HUES6 (cell line): Measurements from ENCODE around the gene EEFSEC.
A peak's percentile ranks its signal among the peaks of the same experiment; 100 is the strongest.

Source experiments
- H3K27ac ChIP-seq: 2 replicates; pipeline ENCODE4 v1.7.0; 2013; ENCODE audit warnings: low read depth, mild to moderate bottlenecking, low read length, inconsistent platforms
- H3K27me3 ChIP-seq: 2 replicates; pipeline ENCODE4 v1.6.1; 2013; ENCODE audit warnings: low read length; ENCODE audit not compliant: control insufficient read depth, insufficient read depth
- H3K36me3 ChIP-seq: 2 replicates; pipeline ENCODE4 v1.6.1; 2013; ENCODE audit warnings: low read length; ENCODE audit not compliant: control insufficient read depth, insufficient read depth
- H3K4me1 ChIP-seq: 2 replicates; pipeline ENCODE4 v1.6.1; 2013; ENCODE audit warnings: low read length; ENCODE audit not compliant: control insufficient read depth, insufficient read depth
- H3K4me3 ChIP-seq: 2 replicates; pipeline ENCODE4 v1.5.1; 2013; ENCODE audit warnings: low read depth, low read length
- H3K9ac ChIP-seq: one replicate; pipeline ENCODE4 v1.6.1; 2013; ENCODE audit warnings: mild to moderate bottlenecking, low read length
- H3K9me3 ChIP-seq: 2 replicates; pipeline ENCODE4 v1.6.1; 2013; ENCODE audit warnings: low read depth, low read length; ENCODE audit not compliant: control insufficient read depth, insufficient read depth

Gene EEFSEC

GRCh38 chr3:128408012-128408692 lies 254.9 kb downstream of the EEFSEC start:
- H3K4me3 ChIP-seq, result no peak overlapping the region
- H3K36me3 ChIP-seq, result no peaks in the 10 kb centered on the region
- peaks cover 28% of the 10 kb centered on the region for H3K4me1 ChIP-seq
- H3K27ac ChIP-seq, result no peak overlapping the region
- H3K9ac ChIP-seq, result no peak overlapping the region
- no peaks in the 10 kb centered on the region for H3K9me3 ChIP-seq
- H3K27me3 ChIP-seq, result no peaks in the 10 kb centered on the region

GRCh38 chr3:128408693-128409623 lies 255.7 kb downstream of the EEFSEC start:
- Histone ChIP-seq H3K36me3 (no peaks in the 10 kb centered on the region), H3K4me3 (no peak overlapping the region), H3K9ac (no peak overlapping the region), H3K27ac (no peak overlapping the region), H3K9me3 (no peaks in the 10 kb centered on the region), H3K27me3 (no peaks in the 10 kb centered on the region), H3K4me1 (peaks cover 29% of the 10 kb centered on the region)

GRCh38 chr3:128409624-128410581 lies 256.6 kb downstream of the EEFSEC start:
- Histone ChIP-seq H3K27me3 (no peaks in the 10 kb centered on the region), H3K4me1 (peaks cover 29% of the 10 kb centered on the region), H3K36me3 (no peaks in the 10 kb centered on the region), H3K4me3 (no peak overlapping the region), H3K9ac (no peak overlapping the region), H3K27ac (no peak overlapping the region), H3K9me3 (no peaks in the 10 kb centered on the region)

GRCh38 chr3:128410669-128411573 lies 257.6 kb downstream of the EEFSEC start:
- no peak overlapping the region for H3K9ac ChIP-seq
- no peaks in the 10 kb centered on the region for H3K27me3 ChIP-seq
- H3K27ac ChIP-seq, result no peak overlapping the region
- no peaks in the 10 kb centered on the region for H3K9me3 ChIP-seq
- H3K4me3 ChIP-seq, result no peak overlapping the region
- no peaks in the 10 kb centered on the region for H3K36me3 ChIP-seq
- H3K4me1 ChIP-seq, result peaks cover 29% of the 10 kb centered on the region

GRCh38 chr3:128411574-128412064 lies 258.3 kb downstream of the EEFSEC start:
- no peak overlapping the region for H3K27ac ChIP-seq
- no peaks in the 10 kb centered on the region for H3K9me3 ChIP-seq
- peaks cover 35% of the 10 kb centered on the region for H3K4me1 ChIP-seq
- H3K9ac ChIP-seq, result peak overlapping the region; percentile 30
- no peaks in the 10 kb centered on the region for H3K27me3 ChIP-seq
- no peaks in the 10 kb centered on the region for H3K36me3 ChIP-seq
- H3K4me3 ChIP-seq, result no peak overlapping the region

GRCh38 chr3:128412180-128413002 lies 259.1 kb downstream of the EEFSEC start:
- H3K9me3 ChIP-seq, result no peaks in the 10 kb centered on the region
- peaks cover 43% of the 10 kb centered on the region for H3K4me1 ChIP-seq
- no peak overlapping the region for H3K4me3 ChIP-seq
- peak overlapping the region; percentile 30 for H3K9ac ChIP-seq
- H3K36me3 ChIP-seq, result no peaks in the 10 kb centered on the region
- H3K27me3 ChIP-seq, result no peaks in the 10 kb centered on the region
- no peak overlapping the region for H3K27ac ChIP-seq

- Histone ChIP-seq H3K27me3 (no peaks in the 10 kb centered on the region), H3K9me3 (no peaks in the 10 kb centered on the region), H3K4me3 (no peak overlapping the region), H3K4me1 (peaks cover 44% of the 10 kb centered on the region), H3K36me3 (no peaks in the 10 kb centered on the region), H3K27ac (no peak overlapping the region), H3K9ac (no peak overlapping the region)
Measured at GRCh38 chr3:128413003-128413370, 259.7 kb downstream of the EEFSEC start.

- Histone ChIP-seq H3K4me1 (peaks cover 38% of the 10 kb centered on the region), H3K27me3 (no peaks in the 10 kb centered on the region), H3K9me3 (no peaks in the 10 kb centered on the region), H3K4me3 (no peak overlapping the region), H3K27ac (no peak overlapping the region), H3K9ac (no peak overlapping the region), H3K36me3 (no peaks in the 10 kb centered on the region)
Measured at GRCh38 chr3:128413413-128414205, 260.3 kb downstream of the EEFSEC start.

- peaks cover 31% of the 10 kb centered on the region for H3K4me1 ChIP-seq
- H3K9ac ChIP-seq, result no peak overlapping the region
- no peaks in the 10 kb centered on the region for H3K36me3 ChIP-seq
- H3K27me3 ChIP-seq, result no peaks in the 10 kb centered on the region
- H3K27ac ChIP-seq, result no peak overlapping the region
- no peak overlapping the region for H3K4me3 ChIP-seq
- peaks cover 6% of the 10 kb centered on the region for H3K9me3 ChIP-seq
Measured at GRCh38 chr3:128415200-128415772, 262.0 kb downstream of the EEFSEC start.
